Thyroid gland (tissue), 4 donors: ENCODE results near the gene IL17RD. TPM values are rescaled to one million over a fixed set of nuclear protein-coding genes. Genes with fewer than 3 reads are reported as not detected.

Source experiments
- DNase-seq, 2 donors: peaks; one replicate each; pipeline ENCODE4 v3.0.0-alpha.2; 2019
- H3K27ac ChIP-seq, 3 donors: fragments of 200-600 bp; sonication (generic); 1 replicate in 2 of 3; 2 replicates in 1 of 3; pipeline ENCODE4 v1.5.1; 2016 to 2019; ENCODE audit warnings: mild to moderate bottlenecking in 1 of 3, moderate library complexity in 1 of 3
- H3K27me3 ChIP-seq: fragments of 200-600 bp; sonication (generic); one replicate; pipeline ENCODE4 v1.5.1; 2019
- H3K36me3 ChIP-seq, 2 donors: fragments of 200-600 bp; sonication (generic); one replicate each; pipeline ENCODE4 v1.5.1; 2016 to 2019
- H3K4me1 ChIP-seq, 2 donors: fragments of 200-600 bp; sonication (generic); one replicate each; pipeline ENCODE4 v1.5.1; 2017 to 2019
- H3K4me3 ChIP-seq, 3 donors: fragments of 200-600 bp; sonication (generic); replicated peaks in 1 of 3; 1 replicate in 2 of 3; 2 replicates in 1 of 3; pipeline ENCODE4 v1.5.1; 2016; ENCODE audit warnings: mild to moderate bottlenecking in 1 of 3
- H3K9me3 ChIP-seq: fragments of 200-600 bp; sonication (generic); one replicate; pipeline ENCODE4 v1.5.1; 2017
- POLR2A ChIP-seq, 2 donors: fragments of 450-650 bp; IDR thresholded peaks; one replicate each; pipeline ENCODE4 v1.6.1; 2017; ENCODE audit warnings: antibody characterized with exemption in 2 of 2, mild to moderate bottlenecking in 2 of 2, moderate library complexity in 1 of 2
- WGBS, 2 donors: methylation state at CpG; one replicate each; pipeline ENCODE4 v1.1.5; 2017; 5-methylcytosine and 5-hydroxymethylcytosine counted together
- intact Hi-C: fragments of 100-400 bp; cut with DNase I; formaldehyde crosslinking; loops from one replicate; pipeline ENCODE4 v1.15.1; 2023
- total RNA-seq, 4 donors: library from RNA; depleted of rRNA; stranded (reverse); fragments of >200 nt; gene quantifications; one replicate each; pipeline ENCODE4 v1.2.3, GENCODE V29; 2016
- TF ChIP-seq, protein P1 (sequence below), 6 experiments: fragments of 200-600 bp in 3 of 6; fragments of 450-650 bp in 3 of 6; sonication (generic) in 3 of 6; IDR thresholded peaks; one replicate each; pipeline ENCODE4 v1.5.1; 2016 to 2019; ENCODE audit warnings: antibody characterized with exemption in 6 of 6, mild to moderate bottlenecking in 2 of 6, inconsistent platforms in 1 of 6, moderate library complexity in 1 of 6

IL17RD gene
- total RNA-seq, 4 donors from 2014 or later, result 0.59 to 2.6 (median 1.4) TPM

DNA sequence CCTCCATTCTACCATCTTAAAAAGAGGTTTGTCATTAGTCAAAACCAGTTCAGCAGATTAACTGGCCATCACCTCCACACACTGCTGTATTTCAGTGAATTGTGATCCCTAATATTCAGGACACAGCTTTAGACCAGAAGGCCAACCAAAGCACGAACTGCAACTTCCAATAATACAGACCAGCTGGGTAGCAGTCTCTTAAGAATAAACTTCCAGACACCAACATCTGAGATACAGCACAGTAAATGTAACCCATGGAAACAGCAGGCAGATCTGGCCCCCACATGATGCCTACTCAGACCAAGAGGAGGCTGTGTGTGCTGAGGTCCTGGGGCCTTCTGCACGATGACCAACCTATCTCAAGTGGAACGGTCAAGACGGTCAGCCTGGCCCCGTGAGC is 69.8 kb downstream of the IL17RD start:
- WGBS, 2 donors, result 95 to 98% methylated on average over 5 of the region's 5 CpGs
- intact Hi-C loops, result no loop called here
- H3K27ac ChIP-seq, result no peak overlapping the region

DNA sequence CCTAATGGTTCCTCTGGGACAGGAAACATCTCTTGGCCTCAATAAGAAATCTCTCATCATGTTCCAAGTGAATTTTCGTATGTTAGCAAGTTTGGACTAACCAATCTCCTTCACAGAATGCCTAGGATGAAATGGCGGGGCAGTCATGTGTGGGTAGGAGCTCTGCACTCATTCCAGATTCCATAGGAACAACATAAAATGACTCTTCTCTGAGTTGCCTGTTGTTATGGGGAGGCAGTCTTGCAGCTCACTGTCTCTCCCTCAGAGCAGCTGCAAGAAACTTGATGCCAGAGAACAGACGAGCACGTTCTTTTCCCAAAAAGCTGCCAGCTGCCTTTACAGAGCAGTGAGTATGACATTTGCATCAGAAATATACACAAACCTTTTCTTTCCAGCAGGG is 70.6 kb downstream of the IL17RD start:
- intact Hi-C loops, result no loop called here

More for the DNA sequence above, 69.8 kb downstream of the IL17RD start:
- TF ChIP-seq, protein P1, sequence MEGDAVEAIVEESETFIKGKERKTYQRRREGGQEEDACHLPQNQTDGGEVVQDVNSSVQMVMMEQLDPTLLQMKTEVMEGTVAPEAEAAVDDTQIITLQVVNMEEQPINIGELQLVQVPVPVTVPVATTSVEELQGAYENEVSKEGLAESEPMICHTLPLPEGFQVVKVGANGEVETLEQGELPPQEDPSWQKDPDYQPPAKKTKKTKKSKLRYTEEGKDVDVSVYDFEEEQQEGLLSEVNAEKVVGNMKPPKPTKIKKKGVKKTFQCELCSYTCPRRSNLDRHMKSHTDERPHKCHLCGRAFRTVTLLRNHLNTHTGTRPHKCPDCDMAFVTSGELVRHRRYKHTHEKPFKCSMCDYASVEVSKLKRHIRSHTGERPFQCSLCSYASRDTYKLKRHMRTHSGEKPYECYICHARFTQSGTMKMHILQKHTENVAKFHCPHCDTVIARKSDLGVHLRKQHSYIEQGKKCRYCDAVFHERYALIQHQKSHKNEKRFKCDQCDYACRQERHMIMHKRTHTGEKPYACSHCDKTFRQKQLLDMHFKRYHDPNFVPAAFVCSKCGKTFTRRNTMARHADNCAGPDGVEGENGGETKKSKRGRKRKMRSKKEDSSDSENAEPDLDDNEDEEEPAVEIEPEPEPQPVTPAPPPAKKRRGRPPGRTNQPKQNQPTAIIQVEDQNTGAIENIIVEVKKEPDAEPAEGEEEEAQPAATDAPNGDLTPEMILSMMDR (IDR thresholded peaks at IDR 0.05), result no peak
- no peak for TF ChIP-seq POLR2A (IDR thresholded peaks at IDR 0.05)
- no peaks in the 10 kb centered on the region for H3K36me3 ChIP-seq
- no peaks in the 10 kb centered on the region for H3K9me3 ChIP-seq
- H3K4me3 ChIP-seq, result no peak overlapping the region
- H3K4me1 ChIP-seq, result peaks cover 0 to 5% of the 10 kb centered on the region in 2 donors
- no peak for DNase-seq
- no peaks in the 10 kb centered on the region for H3K27me3 ChIP-seq

DNA sequence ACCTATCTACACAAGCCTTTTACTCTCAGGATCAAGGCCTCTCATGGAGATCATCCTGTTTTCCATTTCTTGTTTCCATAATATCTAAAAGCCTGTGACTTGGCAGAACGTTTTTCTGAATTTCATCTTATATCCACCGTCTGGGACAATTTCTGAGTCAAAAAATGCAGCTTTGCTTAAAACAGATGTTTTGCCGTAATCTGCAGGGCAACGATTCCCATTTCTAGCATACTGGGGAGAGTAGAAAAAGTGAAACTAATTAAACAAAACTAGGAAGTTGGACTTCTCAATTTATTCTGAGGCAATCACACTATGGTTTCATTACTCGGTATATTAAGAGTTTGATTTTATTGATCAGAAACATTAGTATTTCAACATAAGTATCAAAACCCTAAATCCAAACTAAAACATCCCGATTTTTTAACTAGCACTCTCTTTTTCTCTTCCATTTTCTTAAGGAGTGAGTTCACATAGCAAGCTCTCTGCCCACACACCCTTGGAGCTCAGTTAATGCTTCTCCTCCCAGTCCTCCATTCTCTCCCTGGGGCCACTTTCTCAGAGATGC is 71.1 kb downstream of the IL17RD start:
- intact Hi-C loops, result no loop called here
- no peak overlapping the region for H3K4me3 ChIP-seq
- no peaks in the 10 kb centered on the region for H3K27me3 ChIP-seq
- WGBS, 2 donors, result 70 to 78% methylated on average over 6 of the region's 6 CpGs
- no peaks in the 10 kb centered on the region for H3K9me3 ChIP-seq
- no peak overlapping the region for H3K27ac ChIP-seq
- DNase-seq, result no peak
- no peaks in the 10 kb centered on the region for H3K4me1 ChIP-seq
- TF ChIP-seq POLR2A (IDR thresholded peaks at IDR 0.05), result no peak
- TF ChIP-seq, protein P1 (IDR thresholded peaks at IDR 0.05), result no peak
- H3K36me3 ChIP-seq, result no peaks in the 10 kb centered on the region

More for the DNA sequence above, 70.6 kb downstream of the IL17RD start:
- Histone ChIP-seq H3K4me1 (no peaks in the 10 kb centered on the region), H3K4me3 (no peak overlapping the region), H3K36me3 (no peaks in the 10 kb centered on the region), H3K27ac (no peak overlapping the region), H3K27me3 (no peaks in the 10 kb centered on the region), H3K9me3 (no peaks in the 10 kb centered on the region)
- DNase-seq, result no peak
- WGBS, 2 donors, result 76 to 82% methylated on average over 4 of the region's 4 CpGs
- TF ChIP-seq POLR2A (IDR thresholded peaks at IDR 0.05), result no peak
- TF ChIP-seq, protein P1 (IDR thresholded peaks at IDR 0.05), result no peak

DNA sequence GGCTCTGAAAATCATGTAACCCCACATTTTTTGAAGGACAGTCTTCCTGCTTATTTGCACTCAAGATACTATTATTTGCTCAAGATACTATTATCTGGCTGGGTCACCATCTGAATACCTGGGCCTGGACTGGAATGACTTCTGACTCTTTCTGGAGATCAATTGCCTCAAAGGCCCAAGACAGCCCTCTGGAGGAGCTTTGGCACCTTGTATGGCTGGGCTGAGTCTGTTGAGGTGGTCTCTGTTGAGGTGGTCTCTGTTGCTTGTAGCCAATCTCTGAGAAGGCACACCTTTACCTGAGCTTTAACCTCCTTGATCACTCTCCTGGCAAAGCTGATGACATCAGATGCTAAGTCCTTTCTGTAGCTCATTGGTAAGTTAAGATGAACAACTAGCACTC is 71.7 kb downstream of the IL17RD start:
- DNase-seq, result no peak
- no peak overlapping the region for H3K27ac ChIP-seq
- no peaks in the 10 kb centered on the region for H3K36me3 ChIP-seq
- TF ChIP-seq, protein P1 (IDR thresholded peaks at IDR 0.05), result no peak
- no peaks in the 10 kb centered on the region for H3K4me1 ChIP-seq
- no peaks in the 10 kb centered on the region for H3K27me3 ChIP-seq
- intact Hi-C loops, result no loop called here
- no peak overlapping the region for H3K4me3 ChIP-seq
- no peaks in the 10 kb centered on the region for H3K9me3 ChIP-seq

DNA sequence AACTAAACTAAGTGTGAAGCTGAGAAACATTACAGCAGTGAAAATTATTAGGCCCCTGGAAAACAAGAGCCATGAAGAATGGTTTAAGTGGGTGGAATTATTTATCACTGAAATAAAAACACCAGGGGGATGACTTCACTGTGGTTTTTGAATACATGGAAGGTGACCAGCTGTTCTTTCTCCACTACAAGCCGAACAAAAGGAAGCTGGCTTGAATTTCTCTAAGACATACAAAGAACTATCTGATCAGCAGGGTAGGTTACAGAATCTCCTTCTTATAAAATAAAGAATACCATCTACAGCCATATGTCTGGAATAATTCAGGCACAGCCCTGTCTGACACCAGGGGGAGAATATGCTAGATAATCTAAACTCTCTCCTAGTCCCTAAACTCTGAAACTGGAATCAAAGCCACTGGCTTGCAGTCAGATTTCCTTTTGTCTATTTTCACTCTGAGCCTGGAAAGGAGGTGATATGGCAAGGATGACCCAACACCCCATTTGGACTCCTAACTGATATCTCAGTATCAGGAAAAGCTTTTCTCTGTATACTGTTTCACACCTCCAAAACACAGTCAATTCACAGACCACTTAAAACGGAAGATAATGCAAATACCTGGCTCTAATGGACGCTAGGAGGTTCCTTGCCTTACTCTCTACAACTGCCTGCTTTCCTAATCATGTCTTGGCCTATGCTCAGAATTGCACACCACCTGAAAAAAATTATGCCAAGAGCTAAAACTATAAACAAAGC is 73.5 kb downstream of the IL17RD start:
- Histone ChIP-seq H3K4me1 (no peaks in the 10 kb centered on the region), H3K36me3 (no peaks in the 10 kb centered on the region), H3K27me3 (no peaks in the 10 kb centered on the region), H3K27ac (no peak overlapping the region), H3K9me3 (no peaks in the 10 kb centered on the region), H3K4me3 (no peak overlapping the region)
- DNase-seq, result no peak
- intact Hi-C loops, result no loop called here
- 87 to 90% methylated on average over 3 of the region's 3 CpGs for WGBS, 2 donors
- TF ChIP-seq POLR2A (IDR thresholded peaks at IDR 0.05), result no peak
- TF ChIP-seq, protein P1 (IDR thresholded peaks at IDR 0.05), result no peak
